Gastrocnemius medialis (tissue), 4 donors: ENCODE data around the gene LSM14A. TPM values are rescaled to one million over a fixed set of nuclear protein-coding genes. Genes with fewer than 3 reads are reported as not detected.

Source experiments
- ATAC-seq, 2 donors: fragments of 150-250 bp; one replicate each; pipeline ENCODE4 v1.9.1; 2016
- DNase-seq, 2 donors: peaks; one replicate each; pipeline ENCODE4 v3.0.0-alpha.2; 2019
- H3K27ac ChIP-seq, 4 donors: fragments of 200-600 bp; sonication (generic); 1 replicate in 1 of 4; 2 replicates in 3 of 4; pipeline ENCODE4 v1.5.1; 2016 to 2018; ENCODE audit warnings: mild to moderate bottlenecking in 2 of 4, moderate library complexity in 1 of 4
- H3K27me3 ChIP-seq, 3 donors: fragments of 200-600 bp; sonication (generic) in 2 of 3; 1 replicate in 1 of 3; 2 replicates in 2 of 3; pipeline versions ENCODE4 v1.5.1 to v1.6.0; 2016 to 2019; ENCODE audit warnings: mild to moderate bottlenecking in 1 of 3, moderate library complexity in 1 of 3
- H3K36me3 ChIP-seq, 2 donors: fragments of 200-600 bp; sonication (generic) in 1 of 2; one replicate each; pipeline ENCODE4 v1.5.1; 2017 to 2018
- H3K4me1 ChIP-seq, 2 donors: fragments of 200-600 bp; sonication (generic) in 1 of 2; one replicate each; pipeline ENCODE4 v1.5.1; 2016 to 2017; ENCODE audit warnings: mild to moderate bottlenecking in 2 of 2
- H3K4me3 ChIP-seq, 4 donors: fragments of 200-600 bp; sonication (generic) in 3 of 4; 1 replicate in 1 of 4; 2 replicates in 3 of 4; pipeline ENCODE4 v1.5.1; 2016 to 2019; ENCODE audit warnings: mild to moderate bottlenecking in 2 of 4
- H3K9me3 ChIP-seq, 3 donors: fragments of 200-600 bp; sonication (generic) in 2 of 3; 1 replicate in 1 of 3; 2 replicates in 2 of 3; pipeline ENCODE4 v1.5.1; 2016 to 2019
- POLR2A ChIP-seq, 2 donors: fragments of 450-650 bp; IDR thresholded peaks; one replicate each; pipeline ENCODE4 v1.6.1; 2017; ENCODE audit warnings: antibody characterized with exemption in 2 of 2, mild to moderate bottlenecking in 2 of 2, moderate library complexity in 2 of 2
- in situ Hi-C, 4 donors: fragments of 200-750 bp; cut with MboI; loops; one replicate each; pipeline versions ENCODE4 v1.15.0 to v1.8.0; 2017; ENCODE audit warnings: low sequenced_read_pairs in 4 of 4
- intact Hi-C: fragments of 100-400 bp; cut with DNase I; formaldehyde crosslinking; loops from one replicate; pipeline ENCODE4 v1.15.1; 2023; ENCODE audit warnings: low total_unique reads
- total RNA-seq, 4 donors: library from RNA; depleted of rRNA; stranded (reverse); fragments of >200 nt; gene quantifications; one replicate each; pipeline versions ENCODE4 v1.1.0 to v1.2.3, GENCODE V29; 2016
- TF ChIP-seq, protein P1 (sequence below), 5 experiments: fragments of 450-650 bp in 3 of 5; fragments of 200-600 bp in 2 of 5; sonication (generic) in 2 of 5; IDR thresholded peaks in 4 of 5; conservative IDR thresholded peaks in 1 of 5; 1 replicate in 4 of 5; 2 replicates in 1 of 5; pipeline ENCODE4 v1.5.1; 2016 to 2019; ENCODE audit warnings: antibody characterized with exemption in 5 of 5, mild to moderate bottlenecking in 3 of 5, moderate library complexity in 3 of 5

Gene LSM14A
- total RNA-seq, 4 donors from 2014 or later = 104 to 120 (median 115) TPM

DNA sequence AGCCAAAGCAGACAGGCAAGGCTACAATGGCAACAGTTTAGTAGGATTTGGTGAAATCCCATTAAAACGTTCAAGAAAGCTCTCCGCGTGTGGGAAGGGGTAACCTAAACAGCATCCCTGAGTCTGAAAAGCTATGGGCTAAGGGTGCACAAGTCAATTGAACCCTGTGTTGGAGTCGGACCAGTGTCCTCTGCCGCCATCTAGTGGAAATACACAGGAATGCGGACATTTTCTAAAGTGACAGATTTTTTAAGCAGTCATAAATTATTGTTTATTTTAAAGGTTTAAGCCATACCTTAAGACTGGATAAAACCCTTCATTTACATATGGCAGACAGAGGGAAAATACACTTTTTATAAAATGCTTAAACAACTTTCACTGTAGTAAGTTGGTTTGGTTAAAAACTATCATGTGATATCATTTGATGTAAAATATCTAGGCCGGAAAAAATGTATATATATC, 26.5 kb upstream of the LSM14A start:
- in situ Hi-C loops = loop anchor here in 2 of 4 donors (10.0 kb wide), 2 partner anchors 101 to 111 kb away; no protein-coding TSS in a partner anchor
- intact Hi-C loops = loop anchor here (1.0 kb wide), 2 partner anchors 103 to 367 kb away; no protein-coding TSS in a partner anchor
- H3K27ac ChIP-seq = no peak overlapping the region
- DNase-seq (no peak), ATAC-seq (peak in 1 of 2 donors; percentile 39)
- no peaks in the 10 kb centered on the region for H3K9me3 ChIP-seq
- H3K27me3 ChIP-seq = no peaks in the 10 kb centered on the region
- H3K4me3 ChIP-seq = no peak overlapping the region
- TF ChIP-seq, protein P1, sequence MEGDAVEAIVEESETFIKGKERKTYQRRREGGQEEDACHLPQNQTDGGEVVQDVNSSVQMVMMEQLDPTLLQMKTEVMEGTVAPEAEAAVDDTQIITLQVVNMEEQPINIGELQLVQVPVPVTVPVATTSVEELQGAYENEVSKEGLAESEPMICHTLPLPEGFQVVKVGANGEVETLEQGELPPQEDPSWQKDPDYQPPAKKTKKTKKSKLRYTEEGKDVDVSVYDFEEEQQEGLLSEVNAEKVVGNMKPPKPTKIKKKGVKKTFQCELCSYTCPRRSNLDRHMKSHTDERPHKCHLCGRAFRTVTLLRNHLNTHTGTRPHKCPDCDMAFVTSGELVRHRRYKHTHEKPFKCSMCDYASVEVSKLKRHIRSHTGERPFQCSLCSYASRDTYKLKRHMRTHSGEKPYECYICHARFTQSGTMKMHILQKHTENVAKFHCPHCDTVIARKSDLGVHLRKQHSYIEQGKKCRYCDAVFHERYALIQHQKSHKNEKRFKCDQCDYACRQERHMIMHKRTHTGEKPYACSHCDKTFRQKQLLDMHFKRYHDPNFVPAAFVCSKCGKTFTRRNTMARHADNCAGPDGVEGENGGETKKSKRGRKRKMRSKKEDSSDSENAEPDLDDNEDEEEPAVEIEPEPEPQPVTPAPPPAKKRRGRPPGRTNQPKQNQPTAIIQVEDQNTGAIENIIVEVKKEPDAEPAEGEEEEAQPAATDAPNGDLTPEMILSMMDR (IDR thresholded peaks at IDR 0.05 in 4 of 5, conservative IDR thresholded peaks at IDR 0.05 in 1 of 5) = peak; percentile 66 to 81 (median 76)
- TF ChIP-seq POLR2A (IDR thresholded peaks at IDR 0.05) = no peak
- H3K36me3 ChIP-seq = no peaks in the 10 kb centered on the region
- no peaks in the 10 kb centered on the region for H3K4me1 ChIP-seq

DNA sequence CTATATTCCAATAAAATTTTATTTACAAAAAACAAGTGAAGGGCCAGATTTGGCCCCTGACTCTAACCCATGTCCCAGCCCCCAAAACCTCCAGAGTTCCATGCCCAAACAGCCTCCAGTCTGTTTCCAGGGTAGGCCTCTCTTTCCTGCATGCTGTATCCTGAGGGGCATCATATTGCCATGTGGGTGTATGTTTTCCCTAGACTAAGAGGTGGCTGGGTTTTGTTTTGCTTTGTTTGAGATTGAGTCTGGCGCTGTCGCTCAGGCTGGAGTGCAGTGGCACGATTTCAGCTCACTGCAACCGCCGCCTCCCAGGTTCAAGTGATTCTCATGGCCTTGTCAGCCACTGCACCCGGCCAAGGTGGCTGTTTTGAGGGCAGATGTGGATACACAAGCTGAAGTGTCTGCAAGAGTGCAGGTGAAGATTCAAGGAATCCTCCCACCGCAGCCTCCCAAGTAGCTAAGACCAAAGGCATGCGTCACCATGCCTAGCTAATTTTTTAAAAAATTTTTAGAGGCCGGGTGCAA, 23.6 kb upstream of the LSM14A start:
- no peak for DNase-seq
- in situ Hi-C loops (loop anchor here in 2 of 4 donors (10.0 kb wide), 2 partner anchors 104 to 114 kb away; no protein-coding TSS in a partner anchor), intact Hi-C loops (no loop called here)
- H3K4me1 ChIP-seq = no peaks in the 10 kb centered on the region
- no peak overlapping the region for H3K27ac ChIP-seq
- no peak overlapping the region for H3K4me3 ChIP-seq
- TF ChIP-seq POLR2A (IDR thresholded peaks at IDR 0.05) = no peak
- TF ChIP-seq, protein P1 (IDR thresholded peaks at IDR 0.05 in 4 of 5, conservative IDR thresholded peaks at IDR 0.05 in 1 of 5) = no peak
- no peaks in the 10 kb centered on the region for H3K9me3 ChIP-seq
- H3K27me3 ChIP-seq = no peaks in the 10 kb centered on the region
- ATAC-seq = no peak
- no peaks in the 10 kb centered on the region for H3K36me3 ChIP-seq

DNA sequence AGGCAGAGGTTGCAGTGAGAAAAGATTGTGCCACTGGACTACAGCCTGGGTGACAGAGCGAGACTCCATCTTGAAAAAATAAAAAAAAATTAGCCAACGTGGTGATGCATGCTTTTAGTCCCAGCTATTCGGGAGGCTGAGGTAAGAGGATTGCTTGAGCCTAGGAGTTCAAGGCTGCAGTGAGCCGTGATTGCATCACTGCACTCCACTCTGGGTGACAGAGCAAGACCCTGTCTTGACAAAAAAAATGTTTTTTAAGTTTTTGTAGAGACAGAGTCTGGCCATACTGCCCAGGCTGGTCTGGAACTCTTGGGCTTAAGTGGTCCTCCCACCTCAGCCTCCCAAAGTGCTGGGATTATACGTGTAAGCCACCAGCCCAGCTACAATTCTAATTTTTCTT, 22.4 kb upstream of the LSM14A start:
- DNase-seq (no peak), ATAC-seq (no peak)
- H3K4me3 ChIP-seq = no peak overlapping the region
- in situ Hi-C loops = loop anchor here in 2 of 4 donors (10.0 kb wide), 2 partner anchors 105 to 115 kb away; no protein-coding TSS in a partner anchor
- no peaks in the 10 kb centered on the region for H3K36me3 ChIP-seq
- no peaks in the 10 kb centered on the region for H3K4me1 ChIP-seq
- no peaks in the 10 kb centered on the region for H3K9me3 ChIP-seq
- H3K27me3 ChIP-seq = no peaks in the 10 kb centered on the region
- TF ChIP-seq, protein P1 (IDR thresholded peaks at IDR 0.05 in 4 of 5, conservative IDR thresholded peaks at IDR 0.05 in 1 of 5) = no peak
- TF ChIP-seq POLR2A (IDR thresholded peaks at IDR 0.05) = no peak
- no peak overlapping the region for H3K27ac ChIP-seq
- intact Hi-C loops = no loop called here

DNA sequence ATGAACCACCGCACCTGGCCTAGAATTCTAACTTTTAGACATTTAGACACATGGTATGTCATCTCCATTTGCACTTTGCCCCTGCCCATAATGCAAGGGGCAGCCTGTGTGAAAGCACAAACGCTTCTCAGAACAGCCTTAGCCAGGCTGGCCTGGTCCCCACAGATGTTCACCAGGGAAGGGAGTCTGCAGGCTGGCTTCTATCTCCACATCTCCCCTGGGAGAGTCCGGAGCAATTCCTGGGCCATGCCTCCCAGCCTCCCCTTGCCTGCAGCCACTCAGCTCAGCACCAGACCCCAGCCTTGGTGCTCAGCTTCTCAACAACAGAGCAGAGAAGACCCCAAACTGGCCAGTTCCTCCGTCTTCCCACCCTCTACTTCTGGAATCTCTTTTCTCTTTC, 21.7 kb upstream of the LSM14A start:
- ATAC-seq = no peak
- Histone ChIP-seq H3K27me3 (no peaks in the 10 kb centered on the region), H3K4me3 (no peak overlapping the region), H3K27ac (no peak overlapping the region), H3K9me3 (no peaks in the 10 kb centered on the region), H3K4me1 (no peaks in the 10 kb centered on the region), H3K36me3 (no peaks in the 10 kb centered on the region)
- intact Hi-C loops = no loop called here
- DNase-seq = no peak
- in situ Hi-C loops = no loop called here
- no peak for TF ChIP-seq POLR2A (IDR thresholded peaks at IDR 0.05)
- TF ChIP-seq, protein P1 (IDR thresholded peaks at IDR 0.05 in 4 of 5, conservative IDR thresholded peaks at IDR 0.05 in 1 of 5) = no peak
